Aorta (tissue), 5 donors: Measurements from ENCODE around the gene ULK1. TPM values are rescaled to one million over a fixed set of nuclear protein-coding genes. Genes with fewer than 3 reads are reported as not detected.

Experiments used
- ATAC-seq: fragments of 200-7000 bp; cut with Tn5 transposase; one replicate; pipeline ENCODE4 v1.9.1; 2022; ENCODE audit warnings: moderate library complexity; ENCODE audit not compliant: low FRiP score
- DNase-seq, 2 donors: peaks; one replicate each; pipeline ENCODE4 v3.0.0-alpha.2; 2020
- H3K27ac ChIP-seq, 2 donors: one replicate each; pipeline ENCODE4 v1.5.1; 2013; ENCODE audit warnings: low read length in 2 of 2, mild to moderate bottlenecking in 2 of 2, moderate library complexity in 2 of 2, control low read depth in 1 of 2, inconsistent platforms in 1 of 2, low read depth in 1 of 2
- H3K27me3 ChIP-seq, 2 donors: one replicate each; pipeline ENCODE4 v1.6.1; 2013; ENCODE audit warnings: control low read depth in 1 of 2, low read length in 1 of 2, mild to moderate bottlenecking in 1 of 2, moderate library complexity in 1 of 2; ENCODE audit not compliant: insufficient read depth in 2 of 2, control insufficient read depth in 1 of 2
- H3K36me3 ChIP-seq, 2 donors: one replicate each; pipeline ENCODE4 v1.6.1; 2013; ENCODE audit warnings: control low read depth in 1 of 2, low read length in 1 of 2, mild to moderate bottlenecking in 1 of 2; ENCODE audit not compliant: insufficient read depth in 2 of 2, control insufficient read depth in 1 of 2
- H3K4me1 ChIP-seq, 2 donors: one replicate each; pipeline ENCODE4 v1.6.1; 2013; ENCODE audit warnings: low read length in 2 of 2, control low read depth in 1 of 2, mild to moderate bottlenecking in 1 of 2, moderate library complexity in 1 of 2; ENCODE audit not compliant: insufficient read depth in 2 of 2, control insufficient read depth in 1 of 2
- H3K4me3 ChIP-seq, 2 donors: one replicate each; pipeline ENCODE4 v1.5.1; 2013; ENCODE audit warnings: low read length in 2 of 2, control low read depth in 1 of 2, mild to moderate bottlenecking in 1 of 2
- H3K9me3 ChIP-seq: one replicate; pipeline ENCODE4 v1.6.1; 2013; ENCODE audit warnings: mild to moderate bottlenecking, low read length; ENCODE audit not compliant: control insufficient read depth
- WGBS, 2 donors: extraction: QIAGEN DNeasy Blood & Tissue Kit; methylation state at CpG; one replicate each; pipeline ENCODE4 v1.1.7; 2013; 5-methylcytosine and 5-hydroxymethylcytosine counted together
- intact Hi-C, 2 donors: fragments of 100-400 bp; cut with DNase I; formaldehyde crosslinking; loops; one replicate each; pipeline versions ENCODE4 v1.14.2 to v1.15.0; 2022
- polyA plus RNA-seq, 2 donors: library from polyadenylated mRNA; stranded (reverse); fragments of 200-250 nt; gene quantifications; one replicate each; pipeline ENCODE4 v1.2.3, GENCODE V29; 2013
- total RNA-seq, 2 donors: library from RNA; stranded (reverse); fragmentation: NEBNext Ultra II Directional; extraction: Animal tissue kit (Norgen Biotek cat#: 25700); gene quantifications; one replicate each; pipeline ENCODE4 v1.2.1, GENCODE V29; 2021
- donor health status: healthy with polysubstance abuse.
- donor health status: Bipolar disorder and iron deficiency.
- donor health status: DM: no; HTN: no; CAD: no.
- donor health status: DM: no; HTN: no; CAD: no.
- donor health status: DM: yes; HTN: yes; CAD: no.

ULK1 gene
- total and polyA plus RNA-seq, 4 donors, result 6.6 to 56.5 (median 41.8) TPM

DNA sequence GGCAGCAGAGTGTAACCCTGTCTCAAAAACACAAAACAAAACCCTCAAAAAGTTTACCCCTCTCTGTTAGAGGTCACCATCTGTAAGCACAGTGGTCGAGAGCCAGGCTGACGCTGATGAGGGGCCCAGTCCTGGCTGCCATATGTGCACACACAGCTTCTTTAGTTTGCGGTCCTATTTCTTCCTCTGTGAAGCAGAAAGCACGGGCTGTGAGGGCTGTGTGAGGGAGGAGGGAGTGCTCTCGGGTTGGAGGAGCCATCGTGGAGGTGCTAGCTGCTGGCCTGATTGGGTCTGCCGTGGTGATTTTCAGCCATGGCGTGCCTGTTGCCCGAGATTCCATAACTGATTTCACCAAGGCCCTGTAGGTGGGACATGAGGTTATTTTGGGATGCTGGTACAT lies 3.5 kb downstream of the ULK1 start:
- ATAC-seq, result no peak
- intact Hi-C loops, result loop anchor here in 1 of 2 donors (2.0 to 10.0 kb wide), 2 partner anchors 13 to 247 kb away; partner anchors contain the start of genes DDX51 and NOC4L

DNA sequence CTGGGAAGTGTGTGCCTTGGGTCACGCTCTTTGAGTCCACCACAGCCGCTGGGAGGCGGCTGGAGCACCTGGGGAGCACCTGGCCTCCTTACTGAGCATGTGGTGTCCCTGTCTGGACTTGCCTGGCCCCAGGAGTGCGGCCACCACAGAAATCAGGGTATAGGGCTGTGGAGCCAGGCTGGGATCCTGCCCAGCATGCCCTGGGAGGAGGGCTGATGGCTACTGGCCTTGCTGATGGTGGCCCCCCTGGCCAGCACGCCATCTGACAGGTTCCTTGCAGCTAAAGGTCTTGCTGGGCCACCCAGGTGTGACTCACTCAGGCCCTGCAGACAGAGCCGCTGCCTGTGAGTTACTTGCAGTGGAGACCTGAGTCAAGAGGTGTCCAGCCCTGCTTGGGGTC lies 6.0 kb downstream of the ULK1 start:
- H3K27me3 ChIP-seq, result no peaks in the 10 kb centered on the region
- no peaks in the 10 kb centered on the region for H3K9me3 ChIP-seq
- no peaks in the 10 kb centered on the region for H3K36me3 ChIP-seq
- H3K4me1 ChIP-seq, result no peaks in the 10 kb centered on the region
- 82 to 96% methylated on average over 6 of the region's 6 CpGs for WGBS, 2 donors
- H3K27ac ChIP-seq, result no peak overlapping the region
- DNase-seq, result peak in 1 of 2 donors; percentile 62
- no peak for ATAC-seq
- intact Hi-C loops, result no loop called here
- H3K4me3 ChIP-seq, result no peak overlapping the region

More for the DNA sequence above, 3.5 kb downstream of the ULK1 start:
- Histone ChIP-seq H3K27ac (no peak overlapping the region), H3K9me3 (no peaks in the 10 kb centered on the region), H3K36me3 (no peaks in the 10 kb centered on the region), H3K4me1 (no peaks in the 10 kb centered on the region), H3K4me3 (no peak overlapping the region), H3K27me3 (no peaks in the 10 kb centered on the region)
- peak in 1 of 2 donors; percentile 30 for DNase-seq
- WGBS, 2 donors, result 66 to 79% methylated on average over 9 of the region's 9 CpGs

DNA sequence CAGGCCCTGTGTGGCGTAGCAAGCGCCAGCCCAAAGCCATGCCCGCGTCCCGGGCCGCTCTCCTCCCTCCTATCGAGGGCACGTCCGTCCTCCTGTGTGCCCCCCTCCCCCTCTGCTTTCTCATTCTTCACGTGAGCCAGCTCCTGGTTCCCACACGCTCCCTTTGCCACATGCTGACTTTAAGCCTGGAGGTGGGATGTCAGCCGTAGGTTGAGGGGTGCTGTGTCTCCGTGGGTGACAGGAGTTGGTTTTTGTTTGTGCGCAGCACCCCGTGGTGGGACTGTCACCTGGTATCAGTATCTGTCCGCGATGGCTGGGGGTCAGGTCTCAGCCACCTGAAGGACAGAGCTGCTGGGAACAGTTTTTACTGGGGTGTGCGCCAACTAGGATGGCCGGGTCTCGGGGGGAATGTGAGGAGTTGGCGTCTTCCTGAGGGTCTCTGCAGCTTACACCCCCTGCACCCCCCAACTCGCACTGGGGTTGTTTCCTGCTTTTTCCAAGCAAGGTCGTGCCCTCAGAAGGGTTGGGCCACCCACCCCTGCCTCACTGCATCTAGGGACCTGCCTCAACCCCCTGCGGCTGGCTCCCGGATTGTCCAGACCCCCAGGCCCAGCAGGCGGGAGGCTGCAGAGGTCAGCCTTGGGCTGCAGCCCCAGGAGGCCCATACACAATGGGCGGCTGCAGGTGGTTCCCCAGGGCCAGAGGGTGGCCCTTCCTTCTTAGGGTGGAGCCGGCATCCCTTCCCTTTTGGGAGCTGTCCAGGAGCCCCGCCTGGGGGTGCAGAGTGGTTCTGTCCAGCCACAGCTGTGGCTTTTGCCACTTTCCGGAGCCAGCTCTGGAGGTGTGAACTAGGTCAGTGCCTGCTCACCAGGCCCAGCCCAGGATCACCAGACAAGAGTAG lies 7.3 kb downstream of the ULK1 start:
- Histone ChIP-seq H3K4me1 (no peaks in the 10 kb centered on the region), H3K36me3 (no peaks in the 10 kb centered on the region), H3K4me3 (no peak overlapping the region), H3K9me3 (no peaks in the 10 kb centered on the region), H3K27me3 (no peaks in the 10 kb centered on the region), H3K27ac (no peak overlapping the region)
- peak; percentile 44 to 45 for DNase-seq
- intact Hi-C loops, result no loop called here
- WGBS, 2 donors, result 75 to 78% methylated on average over 30 of the region's 30 CpGs
- no peak for ATAC-seq

DNA sequence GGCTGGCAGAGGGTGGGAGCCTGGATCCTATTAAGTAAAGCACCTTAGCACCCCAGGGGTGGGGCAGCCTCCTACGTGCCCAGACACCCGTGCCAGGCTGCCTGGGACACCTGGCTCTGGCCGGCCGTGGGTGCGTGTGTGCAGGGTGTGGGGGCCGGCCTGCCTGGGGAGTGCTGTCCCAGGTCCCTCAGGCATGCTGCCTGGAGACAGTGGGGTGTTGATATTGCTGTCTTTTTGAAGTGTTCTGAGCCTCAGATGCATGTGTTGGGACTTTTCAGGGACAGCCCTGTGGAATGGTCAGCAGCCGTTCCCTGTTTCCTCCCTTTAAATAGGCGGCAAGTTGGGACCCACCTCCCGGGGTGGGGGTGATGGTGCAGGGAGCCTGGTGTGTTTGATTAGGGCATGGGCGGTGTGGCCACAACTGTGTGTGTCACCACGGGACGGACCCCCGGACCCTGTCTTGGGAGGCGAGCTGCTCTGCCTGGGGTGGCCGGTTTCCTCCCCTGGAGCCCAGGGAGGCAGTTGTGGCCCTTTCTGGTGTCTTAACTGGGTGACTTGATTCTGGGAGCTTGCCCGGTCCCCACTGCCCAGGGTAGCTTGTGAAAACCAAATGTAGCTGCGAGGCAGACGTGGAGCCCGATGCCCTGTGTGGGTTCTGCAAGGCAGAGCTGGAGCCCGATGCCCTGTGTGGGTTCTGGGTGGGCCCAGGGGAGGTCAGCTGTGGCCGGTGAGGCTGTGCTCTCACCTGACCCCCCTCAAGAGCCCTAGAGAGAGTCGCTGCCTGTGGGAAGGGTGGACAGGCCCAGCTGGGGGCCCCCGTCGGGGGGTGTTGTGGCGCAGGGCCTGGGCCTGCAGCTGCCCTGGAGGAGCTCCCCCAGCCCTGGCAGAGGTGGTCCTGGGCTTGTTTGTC lies 8.2 kb downstream of the ULK1 start:
- H3K27ac ChIP-seq, result no peak overlapping the region
- no peaks in the 10 kb centered on the region for H3K4me1 ChIP-seq
- WGBS, 2 donors, result 73 to 75% methylated on average over 24 to 25 of the region's 25 CpGs
- ATAC-seq (no peak), DNase-seq (peak in 1 of 2 donors; percentile 72)
- no peaks in the 10 kb centered on the region for H3K27me3 ChIP-seq
- H3K4me3 ChIP-seq, result no peak overlapping the region
- intact Hi-C loops, result no loop called here
- no peaks in the 10 kb centered on the region for H3K9me3 ChIP-seq
- H3K36me3 ChIP-seq, result no peaks in the 10 kb centered on the region

DNA sequence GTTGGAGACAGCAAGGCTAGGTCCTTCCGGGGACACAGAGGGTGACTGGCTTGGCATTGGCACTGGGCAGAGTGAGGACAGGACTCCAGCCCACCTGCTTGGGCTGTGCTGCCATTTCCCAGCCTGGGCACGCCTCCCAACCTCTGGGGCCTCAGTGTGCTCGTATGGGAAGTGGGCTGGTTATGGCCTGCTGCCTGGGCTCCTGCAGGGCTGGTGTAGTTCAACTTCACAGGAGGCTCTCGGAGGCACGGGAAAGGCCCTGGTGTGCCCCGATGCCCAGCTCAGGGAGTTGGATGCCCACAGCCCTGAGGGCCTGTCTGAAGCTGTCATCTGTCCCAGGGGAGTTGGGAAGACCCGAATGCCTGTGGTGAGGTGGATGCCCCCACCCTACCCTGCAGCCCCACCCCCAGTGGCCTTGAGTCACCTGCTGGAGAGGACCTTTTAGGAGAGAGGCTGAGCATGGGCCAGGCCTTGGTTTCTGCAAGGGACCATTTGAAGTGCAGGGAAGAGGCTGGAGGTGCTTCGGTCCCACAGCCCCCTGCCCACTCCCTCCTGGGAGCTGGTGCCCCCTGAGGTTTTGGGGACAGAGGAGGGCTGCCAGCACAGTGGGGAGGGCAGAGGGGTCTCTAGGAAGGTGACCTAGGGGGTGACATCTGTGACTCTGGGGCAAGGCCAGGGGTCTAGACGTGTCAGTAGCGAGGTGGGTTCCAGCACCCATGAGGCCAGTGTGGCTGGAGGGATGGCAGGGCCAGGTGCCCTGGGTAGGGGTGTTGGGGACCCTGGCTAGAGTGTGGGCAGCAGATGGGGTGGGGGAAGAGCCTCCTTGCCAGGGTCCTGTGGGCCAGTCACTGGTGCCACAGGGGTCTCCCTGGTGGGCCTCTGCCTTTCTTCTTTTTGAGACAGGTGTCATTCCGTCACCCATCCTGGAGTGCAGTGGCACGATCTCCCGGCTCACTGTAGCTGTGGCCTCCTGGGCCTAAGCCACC lies 9.1 kb downstream of the ULK1 start:
- intact Hi-C loops, result no loop called here
- no peak for ATAC-seq

DNA sequence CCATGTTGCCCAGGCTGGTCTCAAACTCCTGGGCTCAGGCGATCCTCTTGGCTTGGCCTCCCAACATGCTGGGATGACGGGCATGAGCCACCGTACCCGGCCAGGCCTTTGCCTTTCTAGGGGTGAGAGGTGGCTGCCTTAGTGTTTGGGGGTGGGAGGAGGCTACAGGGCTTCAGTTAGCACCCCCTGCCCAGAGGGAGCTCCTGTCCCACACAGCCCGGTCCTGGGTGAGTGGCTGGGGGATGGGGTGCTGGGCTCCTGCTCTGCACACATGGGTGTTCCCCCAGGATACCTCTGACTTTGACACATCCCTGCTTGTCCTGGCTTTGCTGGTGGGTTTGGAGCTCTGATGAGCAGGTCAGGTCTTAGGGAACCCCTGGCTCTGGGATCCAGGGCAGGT lies 9.9 kb downstream of the ULK1 start:
- 86 to 90% methylated on average over 5 of the region's 5 CpGs for WGBS, 2 donors
- H3K4me3 ChIP-seq, result no peak overlapping the region
- no peaks in the 10 kb centered on the region for H3K27me3 ChIP-seq
- H3K36me3 ChIP-seq, result no peaks in the 10 kb centered on the region
- ATAC-seq, result no peak
- intact Hi-C loops, result no loop called here
- H3K4me1 ChIP-seq, result no peaks in the 10 kb centered on the region
- DNase-seq, result no peak
- no peak overlapping the region for H3K27ac ChIP-seq
- H3K9me3 ChIP-seq, result no peaks in the 10 kb centered on the region

More for the DNA sequence above, 9.1 kb downstream of the ULK1 start:
- no peak overlapping the region for H3K4me3 ChIP-seq
- 77 to 79% methylated on average over 13 of the region's 13 CpGs for WGBS, 2 donors
- no peaks in the 10 kb centered on the region for H3K4me1 ChIP-seq
- no peaks in the 10 kb centered on the region for H3K9me3 ChIP-seq
- no peaks in the 10 kb centered on the region for H3K36me3 ChIP-seq
- no peak for DNase-seq
- no peaks in the 10 kb centered on the region for H3K27me3 ChIP-seq
- H3K27ac ChIP-seq, result no peak overlapping the region

DNA sequence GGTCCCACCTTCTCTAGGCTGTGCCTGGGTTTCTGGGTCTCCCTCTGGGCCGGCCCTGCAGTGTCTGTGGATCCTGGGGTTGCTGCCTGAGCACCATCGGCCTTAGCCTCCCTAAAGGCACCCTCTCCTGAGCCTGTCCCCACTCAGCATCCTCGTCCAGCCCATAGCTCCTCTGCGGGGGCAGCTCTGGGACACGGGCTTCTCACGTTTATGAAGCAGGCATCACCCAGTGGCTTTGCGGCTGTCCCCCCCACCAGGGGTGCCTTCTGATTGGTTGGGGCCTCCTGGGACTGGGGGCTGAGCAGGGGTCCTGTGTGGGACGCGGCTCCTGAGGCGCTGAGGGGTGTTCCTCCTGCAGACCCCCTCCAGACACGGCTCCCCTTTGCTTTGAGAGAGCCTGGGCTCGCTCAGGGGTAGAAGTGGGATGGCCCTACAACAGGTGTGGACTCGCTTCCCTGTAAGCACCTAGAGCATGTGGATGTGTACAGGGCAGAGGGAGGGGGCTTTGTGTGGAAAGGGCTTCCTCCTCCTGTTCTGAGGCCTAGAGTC lies 10.7 kb downstream of the ULK1 start:
- ATAC-seq, result no peak
- no peak overlapping the region for H3K27ac ChIP-seq
- no peak for DNase-seq
- no peaks in the 10 kb centered on the region for H3K27me3 ChIP-seq
- intact Hi-C loops, result no loop called here
- H3K9me3 ChIP-seq, result no peaks in the 10 kb centered on the region
- 83 to 86% methylated on average over 13 of the region's 13 CpGs for WGBS, 2 donors
- H3K36me3 ChIP-seq, result no peaks in the 10 kb centered on the region
- no peaks in the 10 kb centered on the region for H3K4me1 ChIP-seq
- no peak overlapping the region for H3K4me3 ChIP-seq
